Stimulated activated naive CD8-positive, alpha-beta T cell treated with anti-CD3 and anti-CD28 coated beads, Interleukin-15, Interleukin-2, amounts not matched to agents 100 ng/mL and 50 ng/mL, for 24 hours (primary cell): ENCODE data around the gene TIPRL.

Experiments
- H3K27ac Mint-ChIP-seq: one replicate; pipeline ENCODE4 v1.8.0; 2021; ENCODE audit warnings: mild to moderate bottlenecking, mixed read lengths
- H3K27me3 Mint-ChIP-seq: one replicate; pipeline ENCODE4 v1.8.0; 2021; ENCODE audit warnings: mixed read lengths
- H3K36me3 Mint-ChIP-seq: one replicate; pipeline ENCODE4 v1.8.0; 2021; ENCODE audit warnings: low read depth, mixed read lengths
- H3K4me1 Mint-ChIP-seq: one replicate; pipeline ENCODE4 v1.8.0; 2021; ENCODE audit warnings: low read depth, mixed read lengths
- H3K4me3 Mint-ChIP-seq: one replicate; pipeline ENCODE4 v1.8.0; 2021; ENCODE audit warnings: mild to moderate bottlenecking, mixed read lengths
- H3K9me3 Mint-ChIP-seq: one replicate; pipeline ENCODE4 v1.8.0; 2021; ENCODE audit warnings: mixed read lengths

TIPRL gene

GRCh38 chr1:168236836-168237611, 58.3 kb downstream of the TIPRL start:
- Mint-ChIP-seq H3K4me1 (peaks cover 47% of the 10 kb centered on the region), H3K27me3 (no peaks in the 10 kb centered on the region), H3K27ac (peak overlapping the region; percentile 95), H3K4me3 (peak overlapping the region; percentile 70), H3K36me3 (peaks cover 85% of the 10 kb centered on the region), H3K9me3 (no peaks in the 10 kb centered on the region)

- H3K36me3 Mint-ChIP-seq, result peaks cover 88% of the 10 kb centered on the region
- no peaks in the 10 kb centered on the region for H3K9me3 Mint-ChIP-seq
- no peak overlapping the region for H3K27ac Mint-ChIP-seq
- peaks cover 34% of the 10 kb centered on the region for H3K4me1 Mint-ChIP-seq
- no peaks in the 10 kb centered on the region for H3K27me3 Mint-ChIP-seq
- no peak overlapping the region for H3K4me3 Mint-ChIP-seq
These were observed 64.4 kb downstream of the TIPRL start for GRCh38 chr1:168243198-168243597.

GRCh38 chr1:168243636-168244212, 65.0 kb downstream of the TIPRL start:
- no peak overlapping the region for H3K4me3 Mint-ChIP-seq
- H3K27ac Mint-ChIP-seq, result peak overlapping the region; percentile 63
- H3K36me3 Mint-ChIP-seq, result peaks cover 90% of the 10 kb centered on the region
- H3K27me3 Mint-ChIP-seq, result no peaks in the 10 kb centered on the region
- no peaks in the 10 kb centered on the region for H3K9me3 Mint-ChIP-seq
- H3K4me1 Mint-ChIP-seq, result peaks cover 32% of the 10 kb centered on the region

GRCh38 chr1:168245042-168245441, 66.3 kb downstream of the TIPRL start:
- H3K27me3 Mint-ChIP-seq, result no peaks in the 10 kb centered on the region
- H3K9me3 Mint-ChIP-seq, result no peaks in the 10 kb centered on the region
- H3K36me3 Mint-ChIP-seq, result peaks cover 87% of the 10 kb centered on the region
- no peak overlapping the region for H3K27ac Mint-ChIP-seq
- H3K4me3 Mint-ChIP-seq, result no peak overlapping the region
- peaks cover 30% of the 10 kb centered on the region for H3K4me1 Mint-ChIP-seq

GRCh38 chr1:168246506-168246905, 67.7 kb downstream of the TIPRL start:
- Mint-ChIP-seq H3K36me3 (peaks cover 86% of the 10 kb centered on the region), H3K4me1 (peaks cover 30% of the 10 kb centered on the region), H3K27ac (no peak overlapping the region), H3K27me3 (no peaks in the 10 kb centered on the region), H3K9me3 (no peaks in the 10 kb centered on the region), H3K4me3 (no peak overlapping the region)
